WTC11 (cell line): ENCODE data around the gene LIMCH1. TPM values are rescaled to one million over a fixed set of nuclear protein-coding genes. Genes with fewer than 3 reads are reported as not detected.

ENCODE experiments used
- ATAC-seq: fragments of 200-7000 bp; cut with Tn5 transposase; 2 replicates; pipeline ENCODE4 v1.10.0; 2021; ENCODE audit warnings: mild to moderate bottlenecking, moderate library complexity
- CTCF ChIA-PET: fragments of 300-600 bp; sonication (Branson Sonifier 250); formaldehyde crosslinking; loops from one replicate; lab custom pipeline; 2021; ENCODE audit warnings: antibody characterized with exemption; lab: Charles Lee
- POLR2A ChIA-PET: fragments of 350-600 bp; sonication (Branson Sonifier 250); formaldehyde crosslinking; loops from one replicate; lab custom pipeline; 2021; ENCODE audit warnings: antibody characterized with exemption; lab: Charles Lee
- DNase-seq: peaks from one replicate; pipeline ENCODE4 v3.0.0; 2021; ENCODE audit warnings: low spot score
- H3K27ac Mint-ChIP-seq: 2 replicates; pipeline ENCODE4 v1.8.0; 2021; ENCODE audit warnings: mixed read lengths
- H3K27me3 Mint-ChIP-seq: 2 replicates; pipeline ENCODE4 v1.8.0; 2021; ENCODE audit warnings: low read depth, mild to moderate bottlenecking, moderate library complexity, mixed read lengths
- H3K36me3 Mint-ChIP-seq: 2 replicates; pipeline ENCODE4 v1.8.0; 2021; ENCODE audit warnings: mixed read lengths
- H3K4me1 Mint-ChIP-seq: 2 replicates; pipeline ENCODE4 v1.8.0; 2022; ENCODE audit warnings: mixed read lengths
- H3K4me3 Mint-ChIP-seq: 2 replicates; pipeline ENCODE4 v1.8.0; 2021; ENCODE audit warnings: mild to moderate bottlenecking, moderate library complexity, mixed read lengths
- H3K9me3 Mint-ChIP-seq: 2 replicates; pipeline ENCODE4 v1.8.0; 2021; ENCODE audit warnings: mixed read lengths
- AR ChIP-seq: fragments of 250-450 bp; sonication (Bioruptor Pico); IDR thresholded peaks from 2 replicates; pipeline ENCODE4 v1.9.0; 2021; ENCODE audit warnings: mild to moderate bottlenecking
- ATF1 ChIP-seq: sonication (generic); formaldehyde crosslinking; IDR thresholded peaks from 2 replicates; pipeline ENCODE4 v1.8.1; 2023; ENCODE audit warnings: mild to moderate bottlenecking, moderate library complexity, missing genetic modification reagents
- CBFB ChIP-seq: sonication (generic); formaldehyde crosslinking; IDR thresholded peaks from 2 replicates; pipeline ENCODE4 v1.8.1; 2022; ENCODE audit warnings: mild to moderate bottlenecking, low read depth, missing genetic modification reagents
- CREM ChIP-seq: sonication (generic); formaldehyde crosslinking; IDR thresholded peaks from 2 replicates; pipeline ENCODE4 v1.8.1; 2022; ENCODE audit warnings: mild to moderate bottlenecking, missing genetic modification reagents, moderate library complexity
- FOXJ3 ChIP-seq: sonication (generic); formaldehyde crosslinking; IDR thresholded peaks from 2 replicates; pipeline ENCODE4 v1.9.0; 2021; ENCODE audit warnings: missing genetic modification reagents, mild to moderate bottlenecking, borderline replicate concordance
- FOXK1 ChIP-seq: sonication (generic); formaldehyde crosslinking; IDR thresholded peaks from 2 replicates; pipeline ENCODE4 v1.8.0; 2022; ENCODE audit warnings: mild to moderate bottlenecking, moderate library complexity, missing genetic modification reagents
- GABPB1 ChIP-seq: sonication (generic); formaldehyde crosslinking; IDR thresholded peaks from 2 replicates; pipeline ENCODE4 v1.8.1; 2023; ENCODE audit warnings: mild to moderate bottlenecking, missing genetic modification reagents
- IRF1 ChIP-seq: sonication (generic); formaldehyde crosslinking; IDR thresholded peaks from 2 replicates; pipeline ENCODE4 v1.8.0; 2023; ENCODE audit warnings: missing genetic modification reagents
- JAZF1 ChIP-seq: fragments of 250-450 bp; sonication (Bioruptor Pico); IDR thresholded peaks from 2 replicates; pipeline ENCODE4 v1.9.0; 2021; ENCODE audit warnings: moderate library complexity, mild to moderate bottlenecking, inconsistent platforms
- NFYB ChIP-seq: sonication (generic); formaldehyde crosslinking; conservative IDR thresholded peaks from 2 replicates; pipeline ENCODE4 v1.8.0; 2022; ENCODE audit warnings: low read depth, missing genetic modification reagents
- NR2C2 ChIP-seq: sonication (generic); formaldehyde crosslinking; IDR thresholded peaks from 2 replicates; pipeline ENCODE4 v1.8.0; 2022; ENCODE audit warnings: mild to moderate bottlenecking, missing genetic modification reagents
- SOX15 ChIP-seq: fragments of 250-450 bp; sonication (Bioruptor Pico); IDR thresholded peaks from 2 replicates; pipeline ENCODE4 v1.9.0; 2021; ENCODE audit warnings: mild to moderate bottlenecking
- TCF7 ChIP-seq: sonication (generic); formaldehyde crosslinking; IDR thresholded peaks from 2 replicates; pipeline ENCODE4 v1.8.0; 2022; ENCODE audit warnings: mild to moderate bottlenecking, low read depth, missing genetic modification reagents, moderate library complexity
- USF1 ChIP-seq: sonication (generic); formaldehyde crosslinking; IDR thresholded peaks from 2 replicates; pipeline ENCODE4 v1.8.0; 2022; ENCODE audit warnings: mild to moderate bottlenecking, missing genetic modification reagents
- ZNF232 ChIP-seq: sonication (generic); formaldehyde crosslinking; IDR thresholded peaks from 2 replicates; pipeline ENCODE4 v1.8.0; 2022; ENCODE audit warnings: mild to moderate bottlenecking, missing genetic modification reagents
- ZNF396 ChIP-seq: fragments of 250-450 bp; sonication (Bioruptor Pico); IDR thresholded peaks from 2 replicates; pipeline ENCODE4 v1.8.0; 2021; ENCODE audit warnings: mild to moderate bottlenecking, moderate library complexity, borderline replicate concordance
- total RNA-seq: library from RNA; stranded (reverse); gene quantifications from 3 replicates; pipeline ENCODE4 v1.2.3, GENCODE V29; 2021
- TF ChIP-seq, protein P1 (sequence below): sonication (generic); formaldehyde crosslinking; IDR thresholded peaks from 2 replicates; pipeline ENCODE4 v1.8.1; 2023; ENCODE audit warnings: mild to moderate bottlenecking, missing genetic modification reagents, moderate library complexity
- TF ChIP-seq, protein P2 (sequence below): sonication (generic); formaldehyde crosslinking; IDR thresholded peaks from 2 replicates; pipeline ENCODE4 v1.8.1; 2022; ENCODE audit warnings: low read depth, mild to moderate bottlenecking, moderate library complexity, missing genetic modification reagents, borderline replicate concordance
- TF ChIP-seq, protein P3 (sequence below): fragments of 200-600 bp; IDR thresholded peaks from 2 replicates; pipeline ENCODE4 v1.8.0; 2022; ENCODE audit warnings: antibody characterized with exemption
- TF ChIP-seq, protein P4 (sequence below): sonication (generic); formaldehyde crosslinking; IDR thresholded peaks from 2 replicates; pipeline ENCODE4 v1.8.1; 2023; ENCODE audit warnings: mild to moderate bottlenecking, moderate library complexity, missing genetic modification reagents

LIMCH1 gene
- total RNA-seq, 1 experiment from 2014 or later, result 0.92 TPM

DNA sequence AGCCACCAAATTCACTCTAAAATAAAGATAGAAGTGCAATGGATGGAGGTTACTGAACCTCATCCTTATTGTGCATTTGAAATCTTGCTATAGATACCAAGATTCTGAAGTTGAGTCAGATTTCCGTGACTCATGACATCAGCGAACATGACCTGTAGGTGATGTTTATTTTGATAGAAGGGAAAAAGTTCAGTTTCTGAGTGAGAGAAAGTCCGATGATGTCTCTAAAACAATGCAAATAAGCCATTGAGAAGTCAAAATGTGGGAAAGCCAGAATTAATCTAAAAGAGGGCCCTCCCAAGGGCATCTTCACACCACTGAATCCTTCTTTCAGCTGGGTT, 190.6 kb downstream of the LIMCH1 start (continued):
- TF ChIP-seq USF1, result no peak
- TF ChIP-seq, protein P1, sequence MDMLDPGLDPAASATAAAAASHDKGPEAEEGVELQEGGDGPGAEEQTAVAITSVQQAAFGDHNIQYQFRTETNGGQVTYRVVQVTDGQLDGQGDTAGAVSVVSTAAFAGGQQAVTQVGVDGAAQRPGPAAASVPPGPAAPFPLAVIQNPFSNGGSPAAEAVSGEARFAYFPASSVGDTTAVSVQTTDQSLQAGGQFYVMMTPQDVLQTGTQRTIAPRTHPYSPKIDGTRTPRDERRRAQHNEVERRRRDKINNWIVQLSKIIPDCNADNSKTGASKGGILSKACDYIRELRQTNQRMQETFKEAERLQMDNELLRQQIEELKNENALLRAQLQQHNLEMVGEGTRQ (CRISPR knock-in tag), result no peak

DNA sequence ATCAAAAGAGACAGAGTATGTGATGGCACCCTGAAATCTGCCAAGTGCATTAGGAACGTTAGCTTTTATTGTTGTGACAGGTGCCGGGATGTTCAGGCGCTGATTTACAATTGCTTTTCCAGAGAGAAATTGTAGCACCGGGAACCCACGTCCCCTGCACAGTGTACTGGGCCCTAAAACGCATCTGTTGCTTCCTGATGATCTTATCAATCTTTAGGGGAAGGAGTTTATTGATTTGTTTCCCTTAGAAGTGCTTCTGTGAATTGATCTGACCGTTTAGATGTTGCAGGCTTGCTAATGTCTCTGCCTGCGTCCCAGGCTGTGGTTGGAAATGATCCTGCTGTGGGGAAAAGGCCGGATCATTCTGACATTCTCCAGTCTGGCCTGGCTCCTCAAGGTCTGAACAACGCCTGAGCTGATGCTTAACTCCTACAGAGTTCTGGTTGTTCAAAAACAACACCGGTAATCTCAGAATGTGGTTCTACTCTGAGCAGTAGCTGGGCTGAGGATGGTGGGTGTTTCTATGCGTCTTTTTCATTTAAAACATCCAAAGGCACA, 193.7 kb downstream of the LIMCH1 start:
- ATAC-seq (no peak), DNase-seq (no peak)
- Mint-ChIP-seq H3K27ac (no peak overlapping the region), H3K36me3 (no peaks in the 10 kb centered on the region), H3K4me3 (no peak overlapping the region), H3K4me1 (no peaks in the 10 kb centered on the region), H3K27me3 (peaks cover 83% of the 10 kb centered on the region), H3K9me3 (no peaks in the 10 kb centered on the region)
- POLR2A ChIA-PET, result no interaction called here
- CTCF ChIA-PET, result no interaction called here
- TF ChIP-seq, protein P2, sequence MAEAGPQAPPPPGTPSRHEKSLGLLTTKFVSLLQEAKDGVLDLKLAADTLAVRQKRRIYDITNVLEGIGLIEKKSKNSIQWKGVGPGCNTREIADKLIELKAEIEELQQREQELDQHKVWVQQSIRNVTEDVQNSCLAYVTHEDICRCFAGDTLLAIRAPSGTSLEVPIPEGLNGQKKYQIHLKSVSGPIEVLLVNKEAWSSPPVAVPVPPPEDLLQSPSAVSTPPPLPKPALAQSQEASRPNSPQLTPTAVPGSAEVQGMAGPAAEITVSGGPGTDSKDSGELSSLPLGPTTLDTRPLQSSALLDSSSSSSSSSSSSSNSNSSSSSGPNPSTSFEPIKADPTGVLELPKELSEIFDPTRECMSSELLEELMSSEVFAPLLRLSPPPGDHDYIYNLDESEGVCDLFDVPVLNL (CRISPR knock-in tag), result no peak
- TF ChIP-seq ATF1 (CRISPR knock-in tag) (no peak), SOX15 (CRISPR knock-in tag) (no peak), FOXK1 (CRISPR knock-in tag) (no peak), ZNF396 (CRISPR knock-in tag) (no peak), CBFB (no peak), FOXJ3 (CRISPR knock-in tag) (no peak), NFYB (CRISPR knock-in tag) (no peak), IRF1 (CRISPR knock-in tag) (no peak), AR (CRISPR knock-in tag) (no peak), ZNF232 (no peak), NR2C2 (no peak)
- TF ChIP-seq, protein P3, sequence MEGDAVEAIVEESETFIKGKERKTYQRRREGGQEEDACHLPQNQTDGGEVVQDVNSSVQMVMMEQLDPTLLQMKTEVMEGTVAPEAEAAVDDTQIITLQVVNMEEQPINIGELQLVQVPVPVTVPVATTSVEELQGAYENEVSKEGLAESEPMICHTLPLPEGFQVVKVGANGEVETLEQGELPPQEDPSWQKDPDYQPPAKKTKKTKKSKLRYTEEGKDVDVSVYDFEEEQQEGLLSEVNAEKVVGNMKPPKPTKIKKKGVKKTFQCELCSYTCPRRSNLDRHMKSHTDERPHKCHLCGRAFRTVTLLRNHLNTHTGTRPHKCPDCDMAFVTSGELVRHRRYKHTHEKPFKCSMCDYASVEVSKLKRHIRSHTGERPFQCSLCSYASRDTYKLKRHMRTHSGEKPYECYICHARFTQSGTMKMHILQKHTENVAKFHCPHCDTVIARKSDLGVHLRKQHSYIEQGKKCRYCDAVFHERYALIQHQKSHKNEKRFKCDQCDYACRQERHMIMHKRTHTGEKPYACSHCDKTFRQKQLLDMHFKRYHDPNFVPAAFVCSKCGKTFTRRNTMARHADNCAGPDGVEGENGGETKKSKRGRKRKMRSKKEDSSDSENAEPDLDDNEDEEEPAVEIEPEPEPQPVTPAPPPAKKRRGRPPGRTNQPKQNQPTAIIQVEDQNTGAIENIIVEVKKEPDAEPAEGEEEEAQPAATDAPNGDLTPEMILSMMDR, result no peak
- TF ChIP-seq, protein P1 (CRISPR knock-in tag), result no peak

- H3K9me3 Mint-ChIP-seq, result no peaks in the 10 kb centered on the region
- ATAC-seq (no peak), DNase-seq (no peak)
- ChIA-PET POLR2A (no interaction called here), CTCF (no interaction called here)
- H3K27me3 Mint-ChIP-seq, result peaks cover 78% of the 10 kb centered on the region
- H3K4me3 Mint-ChIP-seq, result no peak overlapping the region
- no peaks in the 10 kb centered on the region for H3K4me1 Mint-ChIP-seq
- no peak overlapping the region for H3K27ac Mint-ChIP-seq
- no peaks in the 10 kb centered on the region for H3K36me3 Mint-ChIP-seq
- TF ChIP-seq, protein P4, sequence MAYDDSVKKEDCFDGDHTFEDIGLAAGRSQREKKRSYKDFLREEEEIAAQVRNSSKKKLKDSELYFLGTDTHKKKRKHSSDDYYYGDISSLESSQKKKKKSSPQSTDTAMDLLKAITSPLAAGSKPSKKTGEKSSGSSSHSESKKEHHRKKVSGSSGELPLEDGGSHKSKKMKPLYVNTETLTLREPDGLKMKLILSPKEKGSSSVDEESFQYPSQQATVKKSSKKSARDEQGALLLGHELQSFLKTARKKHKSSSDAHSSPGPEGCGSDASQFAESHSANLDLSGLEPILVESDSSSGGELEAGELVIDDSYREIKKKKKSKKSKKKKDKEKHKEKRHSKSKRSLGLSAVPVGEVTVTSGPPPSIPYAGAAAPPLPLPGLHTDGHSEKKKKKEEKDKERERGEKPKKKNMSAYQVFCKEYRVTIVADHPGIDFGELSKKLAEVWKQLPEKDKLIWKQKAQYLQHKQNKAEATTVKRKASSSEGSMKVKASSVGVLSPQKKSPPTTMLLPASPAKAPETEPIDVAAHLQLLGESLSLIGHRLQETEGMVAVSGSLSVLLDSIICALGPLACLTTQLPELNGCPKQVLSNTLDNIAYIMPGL (CRISPR knock-in tag), result no peak
- TF ChIP-seq JAZF1 (CRISPR knock-in tag), result no peak
- TF ChIP-seq GABPB1 (CRISPR knock-in tag), result no peak
- TF ChIP-seq CREM, result no peak
- no peak for TF ChIP-seq TCF7 (CRISPR knock-in tag)
- no peak for TF ChIP-seq FOXJ3 (CRISPR knock-in tag)
Measured at GRCh38 chr4:41734371-41734770, 196.4 kb downstream of the LIMCH1 start.
